OCI-LY1 (cell line): ENCODE measurements around the gene HPD.

Experiments
- H2AFZ ChIP-seq: fragments of 200-600 bp; sonication (generic), shearing (Covaris generic); 2 replicates; pipeline ENCODE4 v1.6.0; 2014; ENCODE audit warnings: antibody characterized with exemption, mild to moderate bottlenecking, low read length
- H3F3A ChIP-seq: fragments of 200-600 bp; sonication (generic), shearing (Covaris generic); 2 replicates; pipeline ENCODE4 v1.6.0; 2014; ENCODE audit warnings: mild to moderate bottlenecking, antibody characterized with exemption, low read length, moderate library complexity; ENCODE audit not compliant: insufficient read depth
- H3K27ac ChIP-seq: fragments of 200-600 bp; sonication (generic); 2 replicates; pipeline ENCODE4 v1.5.1; 2014; ENCODE audit warnings: low read length, mixed run types, mild to moderate bottlenecking, low read depth; ENCODE audit not compliant: poor library complexity, severe bottlenecking
- H3K27me3 ChIP-seq: fragments of 200-600 bp; sonication (generic); 2 replicates; pipeline ENCODE4 v1.6.0; 2014; ENCODE audit warnings: antibody characterized with exemption, mild to moderate bottlenecking, low read length, moderate library complexity; ENCODE audit not compliant: insufficient read depth
- H3K36me3 ChIP-seq: fragments of 200-600 bp; sonication (generic); 2 replicates; pipeline ENCODE4 v1.6.1; 2014; ENCODE audit warnings: mild to moderate bottlenecking, antibody characterized with exemption, low read length, moderate library complexity, mixed read lengths; ENCODE audit not compliant: insufficient read depth
- H3K4me1 ChIP-seq: fragments of 200-600 bp; sonication (generic); 2 replicates; pipeline ENCODE4 v1.5.1; 2014; ENCODE audit warnings: mild to moderate bottlenecking, low read length, moderate library complexity; ENCODE audit not compliant: insufficient read depth, severe bottlenecking
- H3K4me2 ChIP-seq: fragments of 200-600 bp; sonication (generic), shearing (Covaris generic); 2 replicates; pipeline ENCODE4 v1.6.1; 2014; ENCODE audit warnings: low read length
- H3K4me3 ChIP-seq: fragments of 200-600 bp; sonication (generic); 2 replicates; pipeline ENCODE4 v1.5.1; 2014; ENCODE audit warnings: low read length, low read depth, mild to moderate bottlenecking, mixed read lengths; ENCODE audit not compliant: poor library complexity, severe bottlenecking
- H3K79me2 ChIP-seq: fragments of 200-600 bp; shearing (Covaris generic); 2 replicates; pipeline ENCODE4 v1.6.1; 2016; ENCODE audit warnings: mixed run types, low read length, mixed read lengths; ENCODE audit not compliant: insufficient read depth
- H3K9ac ChIP-seq: fragments of 200-600 bp; sonication (generic), shearing (Covaris generic); 2 replicates; pipeline ENCODE4 v1.6.1; 2014; ENCODE audit warnings: mild to moderate bottlenecking, low read length, mixed read lengths
- H3K9me2 ChIP-seq: fragments of 200-600 bp; sonication (generic), shearing (Covaris generic); 2 replicates; pipeline ENCODE4 v1.6.1; 2014; ENCODE audit warnings: low read depth, mild to moderate bottlenecking, low read length, mixed read lengths
- H3K9me3 ChIP-seq: fragments of 200-600 bp; shearing (Covaris generic); 2 replicates; pipeline ENCODE4 v1.6.1; 2014; ENCODE audit warnings: low read length, mixed read lengths
- H4K20me1 ChIP-seq: fragments of 200-600 bp; sonication (generic), shearing (Covaris generic); 2 replicates; pipeline ENCODE4 v1.6.0; 2016; ENCODE audit warnings: mild to moderate bottlenecking, low read length; ENCODE audit not compliant: insufficient read depth
- EZH2 ChIP-seq: fragments of 200-600 bp; sonication (generic), shearing (Covaris generic); IDR thresholded peaks from 2 replicates; pipeline ENCODE4 v1.8.0; 2017; ENCODE audit warnings: borderline replicate concordance, mixed run types, mild to moderate bottlenecking, antibody characterized with exemption, low read length, moderate library complexity, mixed read lengths
- TF ChIP-seq, protein P1 (sequence below): fragments of 200-600 bp; sonication (generic), shearing (Covaris generic); IDR thresholded peaks from 2 replicates; pipeline ENCODE4 v1.5.1; 2017; ENCODE audit warnings: mild to moderate bottlenecking, antibody characterized with exemption, low read length, moderate library complexity, mixed read lengths

HPD gene

DNA sequence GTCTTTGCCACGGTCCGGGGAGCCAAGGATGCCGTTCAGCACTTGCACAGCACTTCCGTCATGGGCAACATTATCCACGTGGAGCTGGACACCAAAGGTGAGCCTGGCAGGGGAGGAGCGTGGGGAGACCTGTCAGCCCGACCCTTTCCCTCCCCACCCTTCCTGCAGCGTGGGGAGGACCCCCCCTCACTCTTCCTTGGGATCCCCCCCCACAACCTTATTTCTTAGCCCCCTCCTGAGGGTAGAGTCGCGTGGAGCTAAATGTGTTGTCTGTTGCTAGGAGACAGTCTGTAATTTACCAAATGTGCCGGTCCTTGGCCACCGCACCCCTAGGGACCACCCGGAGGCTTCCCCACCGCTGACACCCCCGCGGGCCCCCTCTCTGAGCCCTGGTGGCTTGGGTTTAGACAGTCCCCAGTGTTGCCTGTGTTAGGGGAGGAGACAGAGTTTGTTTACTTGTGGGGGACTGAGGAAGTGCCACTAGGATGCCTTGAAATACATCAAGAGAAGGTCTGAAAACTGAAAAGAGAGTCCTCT, 52.6 kb downstream of the HPD start:
- Histone ChIP-seq H3K36me3 (peaks cover 31% of the 10 kb centered on the region), H4K20me1 (no peaks in the 10 kb centered on the region), H3K4me1 (peaks cover 42% of the 10 kb centered on the region), H3K9ac (peak overlapping the region; percentile 11; the same call in 1 of the 2 replicates), H3K4me3 (peak overlapping the region; percentile 79), H3K27me3 (no peaks in the 10 kb centered on the region), H3F3A (0 out of 2 replicates have a peak, but pooled peaks cover 3% of the 10 kb centered on the region), H3K9me2 (no peaks in the 10 kb centered on the region), H3K79me2 (0 out of 2 replicates have a peak, but pooled peaks cover 8% of the 10 kb centered on the region), H3K27ac (no peak overlapping the region), H3K9me3 (no peaks in the 10 kb centered on the region), H2AFZ (no peak overlapping the region), H3K4me2 (peak overlapping the region; percentile 87)
- TF ChIP-seq, protein P1, sequence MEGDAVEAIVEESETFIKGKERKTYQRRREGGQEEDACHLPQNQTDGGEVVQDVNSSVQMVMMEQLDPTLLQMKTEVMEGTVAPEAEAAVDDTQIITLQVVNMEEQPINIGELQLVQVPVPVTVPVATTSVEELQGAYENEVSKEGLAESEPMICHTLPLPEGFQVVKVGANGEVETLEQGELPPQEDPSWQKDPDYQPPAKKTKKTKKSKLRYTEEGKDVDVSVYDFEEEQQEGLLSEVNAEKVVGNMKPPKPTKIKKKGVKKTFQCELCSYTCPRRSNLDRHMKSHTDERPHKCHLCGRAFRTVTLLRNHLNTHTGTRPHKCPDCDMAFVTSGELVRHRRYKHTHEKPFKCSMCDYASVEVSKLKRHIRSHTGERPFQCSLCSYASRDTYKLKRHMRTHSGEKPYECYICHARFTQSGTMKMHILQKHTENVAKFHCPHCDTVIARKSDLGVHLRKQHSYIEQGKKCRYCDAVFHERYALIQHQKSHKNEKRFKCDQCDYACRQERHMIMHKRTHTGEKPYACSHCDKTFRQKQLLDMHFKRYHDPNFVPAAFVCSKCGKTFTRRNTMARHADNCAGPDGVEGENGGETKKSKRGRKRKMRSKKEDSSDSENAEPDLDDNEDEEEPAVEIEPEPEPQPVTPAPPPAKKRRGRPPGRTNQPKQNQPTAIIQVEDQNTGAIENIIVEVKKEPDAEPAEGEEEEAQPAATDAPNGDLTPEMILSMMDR = no peak
- TF ChIP-seq EZH2 = no peak

DNA sequence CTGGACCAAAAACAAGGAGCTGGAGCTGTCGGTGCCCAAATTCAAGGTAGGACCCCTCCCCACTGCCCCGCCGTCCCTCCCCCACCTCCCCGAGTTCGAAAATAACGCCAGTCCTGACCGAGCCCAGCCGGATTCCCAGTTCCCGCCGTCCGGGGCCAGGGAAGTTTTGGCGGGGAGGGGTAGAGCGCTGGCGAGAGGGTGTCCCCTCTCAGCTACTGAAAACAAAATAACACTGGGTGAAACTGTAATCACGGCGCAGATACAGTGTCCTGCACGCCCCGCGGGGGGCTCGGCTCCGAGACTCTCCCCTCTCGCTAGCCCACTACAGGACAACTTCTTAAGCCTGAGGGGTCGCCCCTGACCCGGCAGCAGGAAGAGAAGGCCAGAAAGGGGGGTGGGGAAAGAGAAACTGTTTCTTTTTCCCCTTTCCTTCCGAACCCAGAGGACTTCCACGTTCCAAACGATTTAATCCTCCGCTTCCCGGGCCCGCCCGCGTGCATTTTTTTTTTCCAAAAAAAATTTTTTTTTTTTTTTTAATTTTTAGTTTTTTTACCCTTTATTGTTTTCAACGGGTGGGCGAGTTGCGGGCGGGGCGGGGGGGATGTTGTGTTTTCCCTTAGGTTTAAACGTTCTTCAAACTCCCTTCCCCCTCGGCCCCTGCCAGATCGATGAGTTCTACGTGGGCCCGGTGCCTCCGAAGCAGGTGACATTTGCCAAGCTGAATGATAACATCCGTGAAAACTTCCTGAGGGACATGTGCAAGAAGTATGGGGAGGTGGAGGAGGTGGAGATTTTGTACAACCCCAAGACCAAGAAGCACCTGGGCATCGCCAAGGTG, 53.3 kb downstream of the HPD start:
- peak overlapping the region; percentile 87 for H3K4me2 ChIP-seq
- 0 out of 2 replicates have a peak, but pooled peaks cover 8% of the 10 kb centered on the region for H3K79me2 ChIP-seq
- no peak overlapping the region for H2AFZ ChIP-seq

DNA sequence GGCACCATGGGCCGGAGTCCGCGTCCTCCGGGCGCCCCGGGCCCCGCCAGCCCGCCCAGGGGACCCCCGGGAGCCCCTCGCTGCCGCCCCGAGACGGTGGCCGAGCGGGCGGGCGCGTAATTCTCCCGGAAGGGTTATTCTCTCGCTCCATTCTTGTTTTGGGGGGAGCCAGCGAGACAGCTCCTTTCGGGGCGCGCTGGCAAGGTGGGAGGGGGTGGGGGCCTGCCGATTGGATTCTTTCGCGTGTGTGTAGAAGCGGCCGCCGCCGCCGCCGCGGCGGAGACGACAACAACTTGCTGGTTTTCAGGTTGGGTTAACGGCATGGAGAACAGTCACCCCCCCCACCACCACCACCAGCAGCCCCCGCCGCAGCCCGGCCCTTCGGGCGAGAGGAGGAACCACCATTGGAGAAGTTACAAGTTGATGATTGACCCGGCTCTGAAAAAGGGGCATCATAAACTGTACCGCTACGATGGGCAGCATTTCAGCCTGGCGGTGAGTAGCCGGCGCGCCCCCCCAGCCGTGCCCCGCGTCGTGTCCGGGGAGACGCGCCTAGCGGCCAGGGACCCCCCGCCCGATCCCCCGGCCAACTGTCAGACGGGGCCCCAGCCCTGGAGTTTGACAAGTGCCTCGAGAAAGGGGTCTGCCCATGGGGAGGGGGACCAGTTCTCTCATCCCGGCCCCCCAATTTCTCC, 54.1 kb downstream of the HPD start:
- H3F3A ChIP-seq = no peaks in the 10 kb centered on the region
- H3K9me3 ChIP-seq = no peaks in the 10 kb centered on the region
- peak overlapping the region; percentile 67 for H3K27ac ChIP-seq
- H3K4me3 ChIP-seq = peak overlapping the region; percentile 79
- peak overlapping the region; percentile 87 for H3K4me2 ChIP-seq
- no peak overlapping the region for H2AFZ ChIP-seq
- no peaks in the 10 kb centered on the region for H3K9me2 ChIP-seq
- H3K4me1 ChIP-seq = peaks cover 45% of the 10 kb centered on the region
- no peaks in the 10 kb centered on the region for H4K20me1 ChIP-seq
- peaks cover 16% of the 10 kb centered on the region for H3K36me3 ChIP-seq
- 0 out of 2 replicates have a peak, but pooled peaks cover 8% of the 10 kb centered on the region for H3K79me2 ChIP-seq
- TF ChIP-seq, protein P1 = no peak
- TF ChIP-seq EZH2 = no peak
- H3K9ac ChIP-seq = peak overlapping the region; percentile 83
- H3K27me3 ChIP-seq = no peaks in the 10 kb centered on the region

More for the DNA sequence above, 53.3 kb downstream of the HPD start:
- H3K9me2 ChIP-seq = no peaks in the 10 kb centered on the region
- no peaks in the 10 kb centered on the region for H4K20me1 ChIP-seq
- no peaks in the 10 kb centered on the region for H3K27me3 ChIP-seq
- peak overlapping the region; percentile 83 for H3K9ac ChIP-seq
- H3K9me3 ChIP-seq = no peaks in the 10 kb centered on the region
- H3K27ac ChIP-seq = peak overlapping the region; percentile 67
- no peaks in the 10 kb centered on the region for H3F3A ChIP-seq
- peaks cover 24% of the 10 kb centered on the region for H3K36me3 ChIP-seq
- TF ChIP-seq EZH2 = no peak
- TF ChIP-seq, protein P1 = no peak
- peak overlapping the region; percentile 79 for H3K4me3 ChIP-seq
- H3K4me1 ChIP-seq = peaks cover 42% of the 10 kb centered on the region
